H1 (cell line): Measurements from ENCODE around the gene BUB1B. TPM values are rescaled to one million over a fixed set of nuclear protein-coding genes. Genes with fewer than 3 reads are reported as not detected.

Experiments
- EGR1 ChIP-seq: IDR thresholded peaks from 2 replicates; pipeline ENCODE4 v1.6.1; 2011; ENCODE audit warnings: low read depth, low read length, borderline replicate concordance
- EP300 ChIP-seq, 2 experiments: IDR thresholded peaks; 1 replicate in 1 of 2; 2 replicates in 1 of 2; pipeline ENCODE4 v1.6.1; 2011 to 2012; ENCODE audit warnings: low read depth in 2 of 2, low read length in 2 of 2, mild to moderate bottlenecking in 2 of 2, borderline replicate concordance in 1 of 2, inconsistent platforms in 1 of 2, moderate library complexity in 1 of 2
- PHF8 ChIP-seq: fragments of 200-600 bp; sonication (generic); conservative IDR thresholded peaks from 2 replicates; pipeline ENCODE4 v1.7.1; 2012; ENCODE audit warnings: low read depth, mild to moderate bottlenecking, inconsistent platforms, low read length, moderate library complexity
- RFX5 ChIP-seq: IDR thresholded peaks from 2 replicates; pipeline ENCODE4 v1.6.1; 2011; ENCODE audit warnings: low read depth, low read length, improper control_type of control experiment, borderline replicate concordance
- SIN3A ChIP-seq, 2 experiments: IDR thresholded peaks in 1 of 2; conservative IDR thresholded peaks in 1 of 2; 2 replicates each; pipeline ENCODE4 v1.6.1; 2011 to 2012; ENCODE audit warnings: low read length in 2 of 2, improper control_type of control experiment in 1 of 2, low read depth in 1 of 2, mild to moderate bottlenecking in 1 of 2
- SIX5 ChIP-seq: IDR thresholded peaks from 2 replicates; pipeline ENCODE4 v1.6.1; 2011; ENCODE audit warnings: mild to moderate bottlenecking, low read depth, low read length
- SP1 ChIP-seq: IDR thresholded peaks from 2 replicates; pipeline ENCODE4 v1.6.1; 2011; ENCODE audit warnings: low read depth, low read length
- SP2 ChIP-seq: IDR thresholded peaks from 2 replicates; pipeline ENCODE4 v1.6.1; 2012; ENCODE audit warnings: mild to moderate bottlenecking, low read length, inconsistent platforms
- SUZ12 ChIP-seq: fragments of 200-600 bp; sonication (generic); IDR thresholded peaks from 2 replicates; pipeline ENCODE4 v1.6.1; 2012; ENCODE audit warnings: mild to moderate bottlenecking, inconsistent platforms, low read length, moderate library complexity, mixed read lengths
- polyA plus RNA-seq, 7 experiments: library from polyadenylated mRNA; depleted of rRNA in 3 of 7; stranded (reverse) in 5 of 7; unstranded in 2 of 7; fragments of >200 nt in 5 of 7; fragments of 200-250 nt in 2 of 7; gene quantifications; 1 replicate in 5 of 7; 2 replicates in 1 of 7; 4 replicates in 1 of 7; pipeline versions ENCODE4 v1.2.1 to v1.2.3, GENCODE V29; 2011 to 2013; ENCODE audit warnings: missing spikeins in 2 of 7, mixed read lengths in 2 of 7
- total RNA-seq: library from RNA; stranded (reverse); fragmentation: NEBNext Ultra II Directional; extraction: Animal tissue kit (Norgen Biotek cat#: 25700); gene quantifications from 2 replicates; pipeline ENCODE4 v1.2.1, GENCODE V29; 2021
- TF ChIP-seq, protein P1 (sequence below): fragments of 300-600 bp; sonication (generic); IDR thresholded peaks from 2 replicates; pipeline ENCODE4 v1.7.1; 2012; ENCODE audit warnings: low read length, moderate library complexity, mild to moderate bottlenecking, inconsistent platforms; ENCODE audit not compliant: insufficient replicate concordance

BUB1B gene
- total and polyA plus RNA-seq, 2 of the 8 experiments (the other 6 are each of a cell fraction or from before 2014, with no cell fraction given) = 48.9 to 144 TPM

DNA sequence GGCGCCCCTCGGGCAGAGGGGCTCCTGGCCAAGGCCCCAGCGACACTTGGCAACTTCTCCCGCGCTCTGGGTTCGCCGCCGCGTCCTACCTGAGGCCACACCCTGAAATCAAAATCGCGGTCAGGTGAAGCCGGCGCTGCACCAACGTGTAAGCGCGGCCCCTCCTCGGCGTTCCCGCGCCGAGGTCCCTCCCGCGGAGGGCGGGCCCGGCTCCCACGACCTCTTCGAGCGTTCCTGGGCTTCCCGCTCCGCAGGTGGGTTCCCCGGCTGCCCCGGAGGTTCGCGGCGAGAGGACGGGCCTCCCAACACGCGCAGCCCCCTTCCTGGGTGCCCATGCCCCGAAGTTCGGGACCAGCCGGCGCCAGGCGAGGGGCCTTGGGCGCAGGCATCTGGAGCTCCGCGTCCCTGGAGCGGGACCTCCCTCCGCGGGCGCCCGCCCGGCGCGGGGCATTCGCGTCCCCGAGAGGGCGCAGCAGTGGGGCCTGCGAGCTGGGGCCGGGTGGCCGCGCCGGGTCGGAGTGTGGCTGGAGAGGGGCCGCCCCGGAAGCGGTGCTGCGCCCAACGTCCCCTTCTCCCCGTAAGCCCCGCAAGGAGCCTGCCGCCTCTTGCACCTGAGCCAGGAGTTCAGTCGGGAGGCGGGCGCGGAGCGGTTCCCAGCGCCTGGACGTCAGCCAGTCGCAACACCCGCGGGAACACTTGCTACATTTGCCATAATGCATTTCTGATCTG, 91.7 kb downstream of the BUB1B start (continued):
- TF ChIP-seq EP300 (IDR thresholded peaks at IDR 0.05; ENCODE audit: borderline replicate concordance in 1 of 2, low read depth in 2 of 2, low read length in 2 of 2) = no peak
- TF ChIP-seq RFX5 = no peak
- no peak for TF ChIP-seq SP1
- TF ChIP-seq, protein P1, sequence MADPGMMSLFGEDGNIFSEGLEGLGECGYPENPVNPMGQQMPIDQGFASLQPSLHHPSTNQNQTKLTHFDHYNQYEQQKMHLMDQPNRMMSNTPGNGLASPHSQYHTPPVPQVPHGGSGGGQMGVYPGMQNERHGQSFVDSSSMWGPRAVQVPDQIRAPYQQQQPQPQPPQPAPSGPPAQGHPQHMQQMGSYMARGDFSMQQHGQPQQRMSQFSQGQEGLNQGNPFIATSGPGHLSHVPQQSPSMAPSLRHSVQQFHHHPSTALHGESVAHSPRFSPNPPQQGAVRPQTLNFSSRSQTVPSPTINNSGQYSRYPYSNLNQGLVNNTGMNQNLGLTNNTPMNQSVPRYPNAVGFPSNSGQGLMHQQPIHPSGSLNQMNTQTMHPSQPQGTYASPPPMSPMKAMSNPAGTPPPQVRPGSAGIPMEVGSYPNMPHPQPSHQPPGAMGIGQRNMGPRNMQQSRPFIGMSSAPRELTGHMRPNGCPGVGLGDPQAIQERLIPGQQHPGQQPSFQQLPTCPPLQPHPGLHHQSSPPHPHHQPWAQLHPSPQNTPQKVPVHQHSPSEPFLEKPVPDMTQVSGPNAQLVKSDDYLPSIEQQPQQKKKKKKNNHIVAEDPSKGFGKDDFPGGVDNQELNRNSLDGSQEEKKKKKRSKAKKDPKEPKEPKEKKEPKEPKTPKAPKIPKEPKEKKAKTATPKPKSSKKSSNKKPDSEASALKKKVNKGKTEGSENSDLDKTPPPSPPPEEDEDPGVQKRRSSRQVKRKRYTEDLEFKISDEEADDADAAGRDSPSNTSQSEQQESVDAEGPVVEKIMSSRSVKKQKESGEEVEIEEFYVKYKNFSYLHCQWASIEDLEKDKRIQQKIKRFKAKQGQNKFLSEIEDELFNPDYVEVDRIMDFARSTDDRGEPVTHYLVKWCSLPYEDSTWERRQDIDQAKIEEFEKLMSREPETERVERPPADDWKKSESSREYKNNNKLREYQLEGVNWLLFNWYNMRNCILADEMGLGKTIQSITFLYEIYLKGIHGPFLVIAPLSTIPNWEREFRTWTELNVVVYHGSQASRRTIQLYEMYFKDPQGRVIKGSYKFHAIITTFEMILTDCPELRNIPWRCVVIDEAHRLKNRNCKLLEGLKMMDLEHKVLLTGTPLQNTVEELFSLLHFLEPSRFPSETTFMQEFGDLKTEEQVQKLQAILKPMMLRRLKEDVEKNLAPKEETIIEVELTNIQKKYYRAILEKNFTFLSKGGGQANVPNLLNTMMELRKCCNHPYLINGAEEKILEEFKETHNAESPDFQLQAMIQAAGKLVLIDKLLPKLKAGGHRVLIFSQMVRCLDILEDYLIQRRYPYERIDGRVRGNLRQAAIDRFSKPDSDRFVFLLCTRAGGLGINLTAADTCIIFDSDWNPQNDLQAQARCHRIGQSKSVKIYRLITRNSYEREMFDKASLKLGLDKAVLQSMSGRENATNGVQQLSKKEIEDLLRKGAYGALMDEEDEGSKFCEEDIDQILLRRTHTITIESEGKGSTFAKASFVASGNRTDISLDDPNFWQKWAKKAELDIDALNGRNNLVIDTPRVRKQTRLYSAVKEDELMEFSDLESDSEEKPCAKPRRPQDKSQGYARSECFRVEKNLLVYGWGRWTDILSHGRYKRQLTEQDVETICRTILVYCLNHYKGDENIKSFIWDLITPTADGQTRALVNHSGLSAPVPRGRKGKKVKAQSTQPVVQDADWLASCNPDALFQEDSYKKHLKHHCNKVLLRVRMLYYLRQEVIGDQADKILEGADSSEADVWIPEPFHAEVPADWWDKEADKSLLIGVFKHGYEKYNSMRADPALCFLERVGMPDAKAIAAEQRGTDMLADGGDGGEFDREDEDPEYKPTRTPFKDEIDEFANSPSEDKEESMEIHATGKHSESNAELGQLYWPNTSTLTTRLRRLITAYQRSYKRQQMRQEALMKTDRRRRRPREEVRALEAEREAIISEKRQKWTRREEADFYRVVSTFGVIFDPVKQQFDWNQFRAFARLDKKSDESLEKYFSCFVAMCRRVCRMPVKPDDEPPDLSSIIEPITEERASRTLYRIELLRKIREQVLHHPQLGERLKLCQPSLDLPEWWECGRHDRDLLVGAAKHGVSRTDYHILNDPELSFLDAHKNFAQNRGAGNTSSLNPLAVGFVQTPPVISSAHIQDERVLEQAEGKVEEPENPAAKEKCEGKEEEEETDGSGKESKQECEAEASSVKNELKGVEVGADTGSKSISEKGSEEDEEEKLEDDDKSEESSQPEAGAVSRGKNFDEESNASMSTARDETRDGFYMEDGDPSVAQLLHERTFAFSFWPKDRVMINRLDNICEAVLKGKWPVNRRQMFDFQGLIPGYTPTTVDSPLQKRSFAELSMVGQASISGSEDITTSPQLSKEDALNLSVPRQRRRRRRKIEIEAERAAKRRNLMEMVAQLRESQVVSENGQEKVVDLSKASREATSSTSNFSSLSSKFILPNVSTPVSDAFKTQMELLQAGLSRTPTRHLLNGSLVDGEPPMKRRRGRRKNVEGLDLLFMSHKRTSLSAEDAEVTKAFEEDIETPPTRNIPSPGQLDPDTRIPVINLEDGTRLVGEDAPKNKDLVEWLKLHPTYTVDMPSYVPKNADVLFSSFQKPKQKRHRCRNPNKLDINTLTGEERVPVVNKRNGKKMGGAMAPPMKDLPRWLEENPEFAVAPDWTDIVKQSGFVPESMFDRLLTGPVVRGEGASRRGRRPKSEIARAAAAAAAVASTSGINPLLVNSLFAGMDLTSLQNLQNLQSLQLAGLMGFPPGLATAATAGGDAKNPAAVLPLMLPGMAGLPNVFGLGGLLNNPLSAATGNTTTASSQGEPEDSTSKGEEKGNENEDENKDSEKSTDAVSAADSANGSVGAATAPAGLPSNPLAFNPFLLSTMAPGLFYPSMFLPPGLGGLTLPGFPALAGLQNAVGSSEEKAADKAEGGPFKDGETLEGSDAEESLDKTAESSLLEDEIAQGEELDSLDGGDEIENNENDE = no peak
- no peak for TF ChIP-seq EGR1
- TF ChIP-seq SP2 = no peak
- no peak for TF ChIP-seq SIN3A (conservative IDR thresholded peaks at IDR 0.05 in 1 of 2, IDR thresholded peaks at IDR 0.05 in 1 of 2; ENCODE audit: low read depth in 1 of 2, low read length in 2 of 2)
- TF ChIP-seq SUZ12 = peak; percentile 74
- TF ChIP-seq SIX5 = no peak
- peak; percentile 40 for TF ChIP-seq PHF8
